Measurements from ENCODE around the gene BUB1. TPM values are rescaled to one million over a fixed set of nuclear protein-coding genes. Genes with fewer than 3 reads are reported as not detected.
"Not testable (repeated sequence)": the region's sequence is repeated elsewhere in the genome, so short reads cannot be mapped to it uniquely, and the experiment has no call there.

The BUB1 gene
- total RNA-seq, 2 donors from 2014 or later: 1.3 to 21.9 TPM

DNA sequence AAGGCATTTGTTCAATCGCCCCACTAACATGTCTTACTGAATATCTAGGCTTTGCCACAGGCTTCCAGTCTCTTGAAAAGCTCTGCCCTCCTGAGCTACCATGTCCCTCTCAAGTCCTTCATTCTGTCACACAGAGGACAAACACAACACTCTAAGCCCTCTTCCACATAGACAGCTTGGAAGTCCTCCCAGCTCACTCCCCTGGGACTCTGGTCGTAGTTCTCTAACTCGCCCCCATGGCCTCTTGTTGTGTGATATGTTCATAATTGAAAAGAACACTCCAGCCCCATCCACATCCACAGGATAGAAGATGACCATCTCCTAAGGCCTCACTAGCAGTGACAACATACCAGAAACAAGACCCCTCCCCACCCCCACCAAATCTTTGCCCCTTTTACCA lies 37.9 kb downstream of the BUB1 start:
- no peaks in the 10 kb centered on the region for H3K4me1 ChIP-seq (replicated peaks)
- no peaks in the 10 kb centered on the region for H3K27me3 ChIP-seq (replicated peaks; ENCODE audit: insufficient read depth)
- DNase-seq (ENCODE audit: low spot score): no peak
- TF ChIP-seq, protein P1, sequence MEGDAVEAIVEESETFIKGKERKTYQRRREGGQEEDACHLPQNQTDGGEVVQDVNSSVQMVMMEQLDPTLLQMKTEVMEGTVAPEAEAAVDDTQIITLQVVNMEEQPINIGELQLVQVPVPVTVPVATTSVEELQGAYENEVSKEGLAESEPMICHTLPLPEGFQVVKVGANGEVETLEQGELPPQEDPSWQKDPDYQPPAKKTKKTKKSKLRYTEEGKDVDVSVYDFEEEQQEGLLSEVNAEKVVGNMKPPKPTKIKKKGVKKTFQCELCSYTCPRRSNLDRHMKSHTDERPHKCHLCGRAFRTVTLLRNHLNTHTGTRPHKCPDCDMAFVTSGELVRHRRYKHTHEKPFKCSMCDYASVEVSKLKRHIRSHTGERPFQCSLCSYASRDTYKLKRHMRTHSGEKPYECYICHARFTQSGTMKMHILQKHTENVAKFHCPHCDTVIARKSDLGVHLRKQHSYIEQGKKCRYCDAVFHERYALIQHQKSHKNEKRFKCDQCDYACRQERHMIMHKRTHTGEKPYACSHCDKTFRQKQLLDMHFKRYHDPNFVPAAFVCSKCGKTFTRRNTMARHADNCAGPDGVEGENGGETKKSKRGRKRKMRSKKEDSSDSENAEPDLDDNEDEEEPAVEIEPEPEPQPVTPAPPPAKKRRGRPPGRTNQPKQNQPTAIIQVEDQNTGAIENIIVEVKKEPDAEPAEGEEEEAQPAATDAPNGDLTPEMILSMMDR (IDR thresholded peaks at IDR 0.05): no peak
- TF ChIP-seq POLR2A (IDR thresholded peaks at IDR 0.05): no peak
- TF ChIP-seq POLR2AphosphoS5 (IDR thresholded peaks at IDR 0.05): no peak
- no peak overlapping the region for H3K27ac ChIP-seq
- H3K36me3 ChIP-seq: no peaks in the 10 kb centered on the region
- intact Hi-C loops (cut with DNase I): no loop called here
- H3K4me3 ChIP-seq: no peak overlapping the region
- H3K9me3 ChIP-seq: no peaks in the 10 kb centered on the region
- 90% methylated on average over 3 of the region's 3 CpGs for WGBS

DNA sequence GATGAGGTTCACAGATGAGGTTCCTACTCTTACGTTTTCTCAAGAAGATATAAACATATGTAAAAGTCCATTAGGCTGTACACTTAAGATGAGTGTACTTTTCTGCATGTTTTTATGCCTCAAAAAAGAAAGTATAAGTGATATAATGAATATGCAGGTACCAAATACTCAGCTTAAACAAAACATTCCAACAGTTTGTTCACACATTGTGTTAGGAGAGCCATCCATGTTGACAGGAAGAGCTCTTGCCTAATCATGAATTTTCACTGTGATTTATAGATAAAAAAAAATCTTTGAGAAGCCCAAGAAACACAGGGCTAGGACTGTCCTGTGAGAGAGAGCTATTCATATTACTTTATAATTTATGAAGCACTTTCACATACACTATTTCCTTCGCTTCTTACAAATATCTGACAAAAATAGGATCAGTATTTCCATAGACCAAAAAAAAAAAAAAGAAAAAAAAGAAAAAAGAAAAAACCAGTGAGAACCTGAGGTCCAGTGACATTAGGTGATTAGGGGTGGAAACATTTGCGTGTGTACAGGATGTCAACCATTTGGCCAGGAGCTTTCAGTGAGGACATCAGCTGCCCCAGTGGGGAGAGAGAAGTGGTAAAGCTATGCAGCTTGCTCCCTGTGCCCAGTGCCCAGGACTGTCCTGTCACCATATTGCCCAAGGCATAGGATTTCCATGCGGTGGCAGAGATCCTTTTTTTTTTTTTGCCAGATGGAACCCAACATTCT lies 38.7 kb downstream of the BUB1 start:
- H3K36me3 ChIP-seq: no peaks in the 10 kb centered on the region
- TF ChIP-seq POLR2A (IDR thresholded peaks at IDR 0.05) (no peak), POLR2AphosphoS5 (IDR thresholded peaks at IDR 0.05) (no peak)
- TF ChIP-seq, protein P1 (IDR thresholded peaks at IDR 0.05): no peak
- 92% methylated on average over 4 of the region's 4 CpGs for WGBS
- no peaks in the 10 kb centered on the region for H3K4me1 ChIP-seq (replicated peaks)
- intact Hi-C loops (cut with DNase I): no loop called here
- H3K9me3 ChIP-seq: no peaks in the 10 kb centered on the region
- H3K4me3 ChIP-seq: no peak overlapping the region
- no peak overlapping the region for H3K27ac ChIP-seq
- no peaks in the 10 kb centered on the region for H3K27me3 ChIP-seq (replicated peaks; ENCODE audit: insufficient read depth)
- DNase-seq (ENCODE audit: low spot score): no peak

DNA sequence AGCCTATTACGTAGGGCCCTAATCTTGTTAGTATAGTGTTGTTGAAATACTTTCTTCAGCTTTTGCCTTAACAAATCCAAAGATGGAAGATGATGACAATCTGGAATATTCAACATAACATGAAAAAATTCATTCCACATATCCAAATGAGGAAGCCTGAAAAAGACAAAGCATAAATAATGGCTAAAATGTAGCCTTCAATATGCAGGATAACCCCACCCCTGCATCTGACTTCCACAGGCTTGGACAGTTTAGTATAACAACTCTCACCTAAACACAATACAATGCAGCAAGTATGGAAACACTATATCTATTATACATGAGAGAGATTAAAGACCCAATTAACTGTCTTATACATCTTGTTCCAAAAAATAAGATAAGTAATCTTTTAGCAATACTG lies 39.9 kb downstream of the BUB1 start:
- 96% methylated on average over 1 of the region's 1 CpG for WGBS
- TF ChIP-seq, protein P1 (IDR thresholded peaks at IDR 0.05): no peak
- TF ChIP-seq POLR2AphosphoS5 (IDR thresholded peaks at IDR 0.05) (no peak), POLR2A (IDR thresholded peaks at IDR 0.05) (no peak)
- no peaks in the 10 kb centered on the region for H3K9me3 ChIP-seq
- H3K27me3 ChIP-seq (replicated peaks; ENCODE audit: insufficient read depth): no peaks in the 10 kb centered on the region
- intact Hi-C loops (cut with DNase I): no loop called here
- no peaks in the 10 kb centered on the region for H3K36me3 ChIP-seq
- H3K27ac ChIP-seq: no peak overlapping the region
- no peak for DNase-seq (ENCODE audit: low spot score)
- H3K4me3 ChIP-seq: no peak overlapping the region
- no peaks in the 10 kb centered on the region for H3K4me1 ChIP-seq (replicated peaks)

DNA sequence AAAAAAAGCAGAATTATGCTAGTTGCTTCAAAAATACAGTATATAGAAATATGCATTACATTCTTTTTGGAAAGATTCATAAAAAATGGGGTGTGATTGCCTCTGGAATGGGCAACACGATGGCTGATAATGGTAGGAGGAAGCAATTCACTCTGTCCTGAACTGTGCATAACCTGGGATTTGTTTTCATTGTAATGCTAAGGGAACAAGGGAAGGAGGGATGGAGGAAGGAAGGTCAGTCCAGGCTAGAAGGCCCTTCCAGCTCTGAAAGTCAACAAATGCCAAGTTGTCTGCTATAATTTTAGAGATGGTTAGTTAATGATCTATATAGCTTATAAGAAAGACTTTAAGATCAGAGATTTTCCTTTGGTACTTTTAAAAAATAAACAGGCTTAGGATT lies 40.8 kb downstream of the BUB1 start:
- H3K4me1 ChIP-seq (replicated peaks): no peaks in the 10 kb centered on the region
- H3K4me3 ChIP-seq: no peak overlapping the region
- TF ChIP-seq, protein P1 (IDR thresholded peaks at IDR 0.05): no peak
- no peak for TF ChIP-seq POLR2A (IDR thresholded peaks at IDR 0.05)
- no peak for TF ChIP-seq POLR2AphosphoS5 (IDR thresholded peaks at IDR 0.05)
- H3K9me3 ChIP-seq: no peaks in the 10 kb centered on the region
- no peaks in the 10 kb centered on the region for H3K36me3 ChIP-seq
- H3K27me3 ChIP-seq (replicated peaks; ENCODE audit: insufficient read depth): no peaks in the 10 kb centered on the region
- intact Hi-C loops (cut with DNase I): no loop called here
- no peak for DNase-seq (ENCODE audit: low spot score)
- 81% methylated on average over 1 of the region's 1 CpG for WGBS
- H3K27ac ChIP-seq: no peak overlapping the region

DNA sequence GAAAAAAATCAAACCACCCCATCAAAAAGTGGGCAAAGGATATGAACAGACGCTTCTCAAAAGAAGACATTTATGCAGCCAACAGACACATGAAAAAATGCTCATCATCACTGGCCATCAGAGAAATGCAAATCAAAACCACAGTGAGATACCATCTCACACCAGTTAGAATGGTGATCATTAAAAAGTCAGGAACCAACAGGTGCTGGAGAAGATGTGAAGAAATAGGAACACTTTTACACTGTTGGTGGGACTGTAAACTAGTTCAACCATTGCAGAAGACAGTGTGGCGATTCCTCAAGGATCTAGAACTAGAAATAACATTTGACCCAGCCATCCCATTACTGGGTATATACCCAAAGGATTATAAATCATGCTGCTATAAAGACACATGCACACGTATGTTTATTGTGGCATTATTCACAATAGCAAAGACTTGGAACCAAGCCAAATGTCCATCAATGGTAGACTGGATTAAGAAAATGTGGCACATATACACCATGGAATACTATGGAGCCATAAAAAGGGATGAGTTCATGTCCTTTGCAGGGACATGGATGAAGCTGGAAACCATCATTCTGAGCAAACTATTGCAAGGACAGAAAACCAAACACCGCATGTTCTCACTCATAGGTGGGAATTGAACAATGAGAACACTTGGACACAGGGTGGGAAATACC lies 41.8 kb downstream of the BUB1 start:
- H3K27ac ChIP-seq: not testable (repeated sequence)

DNA sequence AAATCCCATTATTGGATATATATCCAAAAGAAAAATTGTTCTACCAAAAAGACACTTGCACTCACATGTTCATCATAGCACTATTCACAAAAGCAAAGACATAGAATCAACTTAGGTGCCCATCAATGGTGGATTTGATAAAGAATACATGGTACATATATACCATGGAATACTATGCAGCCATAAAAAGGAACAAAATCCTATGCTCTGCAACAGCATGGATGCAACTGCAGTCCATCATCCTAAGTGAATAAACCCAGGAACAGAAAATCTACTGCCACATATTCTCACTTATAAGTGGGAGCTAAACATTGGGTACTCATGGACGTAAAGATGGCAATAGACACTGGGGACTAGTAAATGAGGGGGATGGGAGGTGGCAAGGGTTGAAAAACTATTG lies 50.5 kb downstream of the BUB1 start:
- H3K4me1 ChIP-seq (replicated peaks); H3K27ac ChIP-seq; H3K9me3 ChIP-seq; intact Hi-C loops (cut with DNase I); DNase-seq (ENCODE audit: low spot score); H3K27me3 ChIP-seq (replicated peaks; ENCODE audit: insufficient read depth); H3K36me3 ChIP-seq; H3K4me3 ChIP-seq: not testable (repeated sequence)
- WGBS: 97% methylated on average over 1 of the region's 1 CpG

More for the DNA sequence above, 41.8 kb downstream of the BUB1 start:
- intact Hi-C loops (cut with DNase I); H3K9me3 ChIP-seq; H3K4me3 ChIP-seq; DNase-seq (ENCODE audit: low spot score); H3K36me3 ChIP-seq; H3K27me3 ChIP-seq (replicated peaks; ENCODE audit: insufficient read depth); H3K4me1 ChIP-seq (replicated peaks): not testable (repeated sequence)
- WGBS: 89% methylated on average over 4 of the region's 4 CpGs

DNA sequence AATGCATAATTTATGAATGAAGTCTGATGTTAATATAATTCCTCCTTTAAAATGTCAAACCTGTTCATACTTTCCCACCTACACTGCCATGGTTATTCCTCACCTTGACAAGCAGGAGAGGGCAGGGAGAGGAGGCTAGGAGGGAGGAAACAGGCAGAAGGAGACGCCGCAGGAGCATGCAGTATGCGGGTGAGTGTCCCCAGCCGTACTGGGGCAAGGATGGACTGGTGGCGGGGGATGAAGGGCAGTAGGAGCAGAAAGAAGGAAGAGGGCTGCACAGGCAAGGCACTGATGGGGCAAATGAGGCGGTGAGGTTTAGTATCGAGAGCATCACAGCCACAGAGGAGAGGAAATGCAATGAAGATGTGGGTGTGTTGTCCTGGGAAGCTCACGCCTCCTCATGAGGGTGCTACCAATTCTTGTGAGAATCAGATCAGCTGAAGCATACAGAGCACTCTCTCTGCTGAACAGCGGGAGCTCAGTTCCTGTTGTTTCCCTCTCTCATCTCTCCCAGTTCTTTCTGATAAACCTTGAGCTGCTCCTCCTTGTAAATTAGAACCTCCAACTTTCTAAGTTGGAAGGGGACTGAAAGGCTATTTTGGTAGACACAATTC lies 58.4 kb downstream of the BUB1 start:
- whole genome bisulfite sequencing: 61% methylated on average over 2 of the region's 9 CpGs
- H3K4me3 ChIP-seq; intact Hi-C loops (cut with DNase I): not testable (repeated sequence)

DNA sequence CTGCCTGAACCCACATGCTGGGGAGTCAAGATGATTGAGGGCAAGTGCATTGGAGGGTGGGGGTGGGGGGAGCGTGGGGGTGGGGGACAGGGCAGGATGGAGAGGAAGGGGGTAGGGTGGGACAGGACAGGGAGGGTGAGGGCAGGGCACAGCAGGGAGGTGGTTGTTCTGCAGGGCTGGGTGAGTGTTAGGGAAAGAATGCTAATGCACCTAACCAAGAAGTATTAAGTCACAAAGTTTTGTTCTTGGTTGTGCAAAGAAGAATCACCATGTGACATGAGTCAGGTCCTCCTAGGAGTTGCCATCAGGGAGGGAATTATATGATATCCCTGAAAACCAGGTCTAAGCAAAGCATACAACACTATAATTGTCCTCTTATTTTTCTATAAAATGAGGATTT lies 63.9 kb downstream of the BUB1 start:
- H3K4me3 ChIP-seq: not testable (repeated sequence)

More for the DNA sequence above, 58.4 kb downstream of the BUB1 start:
- H3K9me3 ChIP-seq; H3K27me3 ChIP-seq (replicated peaks; ENCODE audit: insufficient read depth); H3K36me3 ChIP-seq; H3K4me1 ChIP-seq (replicated peaks); H3K27ac ChIP-seq; DNase-seq (ENCODE audit: low spot score): not testable (repeated sequence)

More for the DNA sequence above, 63.9 kb downstream of the BUB1 start:
- intact Hi-C loops (cut with DNase I); H3K27ac ChIP-seq; H3K4me1 ChIP-seq (replicated peaks); H3K36me3 ChIP-seq; H3K27me3 ChIP-seq (replicated peaks; ENCODE audit: insufficient read depth); H3K9me3 ChIP-seq; DNase-seq (ENCODE audit: low spot score): not testable (repeated sequence)
- WGBS: no CpG with 5 or more reads among the region's 1 CpG
